Tibial nerve (tissue), 4 donors: ENCODE measurements around the gene MRPL20. TPM values are rescaled to one million over a fixed set of nuclear protein-coding genes. Genes with fewer than 3 reads are reported as not detected.
"Not testable (repeated sequence)": the region's sequence is repeated elsewhere in the genome, so short reads cannot be mapped to it uniquely, and the experiment has no call there.

ENCODE experiments used
- DNase-seq, 2 donors: peaks; one replicate each; pipeline ENCODE4 v3.0.0-alpha.2; 2019; ENCODE audit warnings: low spot score in 2 of 2
- H3K27ac ChIP-seq, 4 donors: fragments of 200-600 bp; sonication (generic) in 3 of 4; one replicate each; pipeline ENCODE4 v1.5.1; 2017 to 2019; ENCODE audit warnings: mild to moderate bottlenecking in 1 of 4
- H3K27me3 ChIP-seq, 2 donors: fragments of 200-600 bp; sonication (generic) in 1 of 2; one replicate each; pipeline versions ENCODE4 v1.5.1 to v1.6.0; 2017 to 2019
- H3K36me3 ChIP-seq, 3 donors: fragments of 200-600 bp; sonication (generic); one replicate each; pipeline ENCODE4 v1.5.1; 2018 to 2019
- H3K4me1 ChIP-seq, 4 donors: fragments of 200-600 bp; sonication (generic) in 3 of 4; one replicate each; pipeline ENCODE4 v1.5.1; 2017 to 2019
- H3K4me3 ChIP-seq, 4 donors: fragments of 200-600 bp; sonication (generic) in 3 of 4; one replicate each; pipeline ENCODE4 v1.5.1; 2017 to 2019; ENCODE audit warnings: mild to moderate bottlenecking in 1 of 4, moderate library complexity in 1 of 4
- H3K9me3 ChIP-seq, 4 donors: fragments of 200-600 bp; sonication (generic) in 3 of 4; one replicate each; pipeline ENCODE4 v1.5.1; 2017 to 2019
- CTCF ChIP-seq, 5 experiments: fragments of 200-600 bp in 3 of 5; fragments of 450-650 bp in 2 of 5; sonication (generic) in 3 of 5; IDR thresholded peaks; one replicate each; pipeline ENCODE4 v1.5.1; 2016 to 2019; ENCODE audit warnings: antibody characterized with exemption in 5 of 5, mild to moderate bottlenecking in 3 of 5, moderate library complexity in 2 of 5
- EP300 ChIP-seq, 2 donors: sonication (generic); formaldehyde crosslinking; IDR thresholded peaks; one replicate each; pipeline ENCODE4 v1.6.1; 2017; ENCODE audit warnings: antibody characterized with exemption in 2 of 2, mild to moderate bottlenecking in 1 of 2
- POLR2A ChIP-seq, 2 donors: fragments of 450-650 bp; IDR thresholded peaks; one replicate each; pipeline ENCODE4 v1.6.1; 2017; ENCODE audit warnings: antibody characterized with exemption in 2 of 2, mild to moderate bottlenecking in 2 of 2, moderate library complexity in 2 of 2
- WGBS, 2 donors: methylation state at CpG; one replicate each; pipeline ENCODE4 v1.1.5; 2018; 5-methylcytosine and 5-hydroxymethylcytosine counted together
- total RNA-seq, 4 donors: library from RNA; depleted of rRNA; stranded (reverse); fragments of >200 nt; gene quantifications; one replicate each; pipeline ENCODE4 v1.1.0, GENCODE V29; 2016

Gene MRPL20
- total RNA-seq, 4 donors from 2014 or later = 84.9 to 165 (median 139) TPM

GRCh38 chr1:1385931-1386330, 21.2 kb downstream of the MRPL20 start:
- TF ChIP-seq CTCF (IDR thresholded peaks at IDR 0.05) = no peak
- no peak for TF ChIP-seq EP300 (IDR thresholded peaks at IDR 0.05)
- no peak for TF ChIP-seq POLR2A (IDR thresholded peaks at IDR 0.05)
- 89 to 93% methylated on average over 7 to 8 of the region's 8 CpGs for WGBS, 2 donors
- Histone ChIP-seq H3K4me3 (no peak overlapping the region), H3K36me3 (peaks cover 8 to 86% (median 50%) of the 10 kb centered on the region in 3 donors), H3K27ac (no peak overlapping the region), H3K9me3 (no peaks in the 10 kb centered on the region), H3K4me1 (no peaks in the 10 kb centered on the region), H3K27me3 (no peaks in the 10 kb centered on the region)
- no peak for DNase-seq

- H3K9me3 ChIP-seq, H3K4me3 ChIP-seq, H3K27me3 ChIP-seq, DNase-seq, H3K4me1 ChIP-seq, H3K27ac ChIP-seq: not testable (repeated sequence)
- peaks cover 7 to 84% (median 46%) of the 10 kb centered on the region in 3 donors for H3K36me3 ChIP-seq
- 93 to 94% methylated on average over 29 of the region's 29 CpGs for WGBS, 2 donors
Observed at GRCh38 chr1:1385339-1385738, 21.8 kb downstream of the MRPL20 start.

DNA sequence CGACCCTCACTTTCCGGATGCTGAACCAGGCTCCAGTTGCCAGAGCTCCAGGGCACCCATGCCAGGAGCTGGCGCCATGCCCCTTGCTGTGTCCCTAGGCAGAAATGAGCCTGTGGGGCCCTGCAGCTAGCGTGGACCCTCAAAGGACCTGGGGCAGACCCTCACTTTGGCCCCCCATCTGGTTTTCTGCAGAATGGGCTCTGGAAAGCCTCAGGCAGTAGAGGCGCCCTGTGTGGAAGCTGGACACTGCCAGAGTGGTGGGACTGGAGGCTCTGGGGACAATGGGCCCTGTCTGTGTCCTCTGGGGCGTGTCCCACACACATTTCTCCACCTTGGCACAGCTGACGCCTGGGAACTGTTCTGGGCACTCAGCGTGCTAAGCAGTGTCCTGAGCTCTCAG, 25.8 kb downstream of the MRPL20 start:
- H3K36me3 ChIP-seq = peaks cover under 1 to 44% (median 7%) of the 10 kb centered on the region in 3 donors
- no peak for DNase-seq
- TF ChIP-seq CTCF (IDR thresholded peaks at IDR 0.05) (no peak), POLR2A (IDR thresholded peaks at IDR 0.05) (no peak), EP300 (IDR thresholded peaks at IDR 0.05) (no peak)
- H3K27ac ChIP-seq = no peak overlapping the region
- no peaks in the 10 kb centered on the region for H3K27me3 ChIP-seq
- no peak overlapping the region for H3K4me3 ChIP-seq
- peaks cover 0 to under 1% (median 0%) of the 10 kb centered on the region in 4 donors for H3K4me1 ChIP-seq
- no peaks in the 10 kb centered on the region for H3K9me3 ChIP-seq
- 56 to 76% methylated on average over 3 to 8 of the region's 8 CpGs for WGBS, 2 donors

DNA sequence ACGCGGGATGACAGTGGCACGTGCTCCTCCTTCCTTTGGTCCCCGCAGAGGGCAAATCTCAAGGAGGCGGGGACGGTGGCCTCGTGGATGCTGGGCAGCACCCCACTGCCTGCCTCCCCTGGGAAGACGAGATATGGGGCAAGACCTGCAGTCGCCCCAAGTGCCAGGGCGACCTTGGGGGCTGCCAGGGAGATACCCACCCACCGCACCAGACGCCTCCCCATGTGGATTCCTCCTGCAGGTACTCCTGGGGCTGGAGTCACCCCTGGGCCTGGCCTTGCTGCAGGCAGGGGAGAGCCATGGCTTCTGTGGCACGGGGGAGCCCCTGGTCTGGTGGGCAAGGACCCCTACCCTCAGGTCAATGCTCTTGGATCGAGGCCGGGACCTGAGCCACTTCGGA, 26.2 kb downstream of the MRPL20 start:
- TF ChIP-seq POLR2A (IDR thresholded peaks at IDR 0.05) (no peak), CTCF (IDR thresholded peaks at IDR 0.05) (no peak), EP300 (IDR thresholded peaks at IDR 0.05) (no peak)

DNA sequence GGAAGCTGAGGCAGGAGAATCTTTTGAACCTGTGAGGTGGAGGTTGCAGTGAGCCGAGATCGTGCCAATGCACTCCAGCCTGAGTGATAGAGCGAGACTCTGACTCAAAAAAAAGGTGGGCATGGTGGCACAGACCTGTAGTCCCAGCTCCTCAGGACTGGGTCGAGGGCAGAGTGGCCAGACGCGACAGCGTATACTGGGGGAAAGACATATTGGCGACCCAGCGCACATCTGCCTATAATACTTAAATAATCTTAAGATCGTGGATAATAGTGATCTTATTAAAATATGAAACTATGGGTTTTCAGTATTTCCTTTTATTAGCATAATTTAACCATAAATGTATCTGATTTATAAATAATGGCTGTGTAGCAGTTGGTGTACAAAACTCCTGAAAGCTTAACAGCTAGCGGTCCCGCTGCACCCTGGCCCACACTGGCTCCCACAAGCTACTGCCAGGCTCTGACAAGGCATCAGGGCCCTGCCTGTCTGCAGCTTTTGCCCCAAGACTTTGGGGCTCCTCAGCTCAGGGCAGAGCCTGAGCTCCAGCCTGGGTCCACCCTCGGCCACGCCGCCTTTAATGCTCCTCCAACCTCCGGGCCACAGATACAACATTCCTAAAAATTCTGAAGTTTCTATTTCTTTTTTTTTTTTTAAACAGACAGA, 29.4 kb downstream of the MRPL20 start:
- Histone ChIP-seq H3K36me3 (peaks cover 0 to 25% (median 7%) of the 10 kb centered on the region in 3 donors), H3K4me1 (peaks cover 0 to 27% (median 20%) of the 10 kb centered on the region in 4 donors), H3K4me3 (no peak overlapping the region), H3K27ac (no peak overlapping the region), H3K9me3 (no peaks in the 10 kb centered on the region), H3K27me3 (no peaks in the 10 kb centered on the region)
- no peak for TF ChIP-seq POLR2A (IDR thresholded peaks at IDR 0.05)
- DNase-seq = no peak
- 91 to 93% methylated on average over 16 of the region's 16 CpGs for WGBS, 2 donors

More for the DNA sequence above, 26.2 kb downstream of the MRPL20 start:
- DNase-seq = no peak
- no peak overlapping the region for H3K4me3 ChIP-seq
- H3K36me3 ChIP-seq = peaks cover 0 to 40% (median 3%) of the 10 kb centered on the region in 3 donors
- H3K9me3 ChIP-seq = no peaks in the 10 kb centered on the region
- H3K4me1 ChIP-seq = peaks cover 0 to 5% (median 3%) of the 10 kb centered on the region in 4 donors
- 89 to 91% methylated on average over 9 to 16 of the region's 16 CpGs for WGBS, 2 donors
- no peak overlapping the region for H3K27ac ChIP-seq
- no peaks in the 10 kb centered on the region for H3K27me3 ChIP-seq

- Histone ChIP-seq H3K4me3 (no peak overlapping the region), H3K4me1 (peaks cover 0 to 37% (median 24%) of the 10 kb centered on the region in 4 donors), H3K27me3 (no peaks in the 10 kb centered on the region), H3K9me3 (no peaks in the 10 kb centered on the region), H3K36me3 (peaks cover 0 to 30% (median 7%) of the 10 kb centered on the region in 3 donors), H3K27ac (peak overlapping the region in 1 of 4 donors; percentile 96)
- 85 to 89% methylated on average over 10 of the region's 10 CpGs for WGBS, 2 donors
- no peak for DNase-seq
- no peak for TF ChIP-seq CTCF (IDR thresholded peaks at IDR 0.05)
- TF ChIP-seq POLR2A (IDR thresholded peaks at IDR 0.05) = no peak
- TF ChIP-seq EP300 (IDR thresholded peaks at IDR 0.05) = no peak
Observed at GRCh38 chr1:1376551-1377226, 30.4 kb downstream of the MRPL20 start.
